Stimulated activated CD8-positive, alpha-beta memory T cell treated with anti-CD3 and anti-CD28 coated beads, Interleukin-4, amount 100 ng/mL, for 1 hour (primary cell): ENCODE results near the gene GPD2.
"Not testable (repeated sequence)": the region's sequence is repeated elsewhere in the genome, so short reads cannot be mapped to it uniquely, and the experiment has no call there.

Experiments used
- DNase-seq, 2 donors: peaks; one replicate each; pipeline ENCODE4 v3.0.0-alpha.2; 2020; ENCODE audit warnings: low read depth in 2 of 2, low spot score in 1 of 2

GPD2 gene

GRCh38 chr2:156585457-156585856, 149.3 kb downstream of the GPD2 start:
- no peak for DNase-seq

DNA sequence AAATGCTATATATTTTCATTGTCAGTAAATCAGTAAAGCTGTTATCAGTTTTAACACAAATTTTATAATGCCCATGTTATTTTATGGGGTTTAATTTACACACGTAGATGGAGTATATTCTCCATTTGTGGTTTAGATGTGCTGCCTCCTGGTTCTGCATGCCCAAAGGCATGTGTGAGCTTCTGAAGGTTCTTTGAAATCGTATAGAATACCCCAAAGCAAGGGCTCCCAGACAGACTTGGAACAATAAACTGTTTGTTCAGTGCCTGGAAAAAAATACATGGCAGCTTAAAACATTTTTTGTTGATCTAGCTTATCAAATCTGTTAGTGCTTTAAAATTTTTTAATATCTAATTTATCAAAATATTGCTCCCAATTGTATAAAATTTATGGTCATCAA, 150.4 kb downstream of the GPD2 start:
- no peak for DNase-seq

DNA sequence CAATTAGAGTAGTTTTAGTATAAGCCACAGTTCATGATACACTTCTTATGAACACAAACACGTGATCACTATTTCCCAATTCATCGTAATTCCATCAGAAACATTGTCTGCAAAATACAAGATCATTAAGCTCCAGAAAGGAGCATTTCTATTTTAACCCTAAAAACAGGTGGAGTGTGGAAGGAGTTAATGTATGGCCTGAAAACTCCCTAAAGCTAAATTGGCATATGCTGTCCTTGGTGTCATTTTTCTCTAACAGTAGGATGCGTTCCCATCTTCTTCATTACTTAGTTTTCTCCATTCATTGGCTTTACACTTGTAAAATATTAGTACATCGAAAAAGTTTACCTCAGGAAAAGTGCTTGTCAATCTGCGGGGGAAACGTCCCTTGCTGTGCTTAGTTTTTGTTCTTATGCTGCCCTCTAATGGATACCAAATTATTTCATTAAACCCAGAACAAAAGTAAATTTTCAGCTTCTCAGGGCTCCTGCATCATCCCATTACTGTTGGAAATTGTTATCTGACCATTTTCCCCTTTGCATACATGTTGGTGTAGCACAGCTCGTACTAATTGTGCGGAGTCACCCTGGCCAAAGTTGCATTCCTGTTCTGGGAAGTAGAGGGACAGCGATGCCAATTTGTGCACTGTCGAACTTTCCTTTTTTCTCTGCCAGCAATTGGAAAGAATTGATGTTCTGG, 153.4 kb downstream of the GPD2 start:
- DNase-seq: no peak

GRCh38 chr2:156590085-156590739, 154.0 kb downstream of the GPD2 start:
- DNase-seq: no peak

DNA sequence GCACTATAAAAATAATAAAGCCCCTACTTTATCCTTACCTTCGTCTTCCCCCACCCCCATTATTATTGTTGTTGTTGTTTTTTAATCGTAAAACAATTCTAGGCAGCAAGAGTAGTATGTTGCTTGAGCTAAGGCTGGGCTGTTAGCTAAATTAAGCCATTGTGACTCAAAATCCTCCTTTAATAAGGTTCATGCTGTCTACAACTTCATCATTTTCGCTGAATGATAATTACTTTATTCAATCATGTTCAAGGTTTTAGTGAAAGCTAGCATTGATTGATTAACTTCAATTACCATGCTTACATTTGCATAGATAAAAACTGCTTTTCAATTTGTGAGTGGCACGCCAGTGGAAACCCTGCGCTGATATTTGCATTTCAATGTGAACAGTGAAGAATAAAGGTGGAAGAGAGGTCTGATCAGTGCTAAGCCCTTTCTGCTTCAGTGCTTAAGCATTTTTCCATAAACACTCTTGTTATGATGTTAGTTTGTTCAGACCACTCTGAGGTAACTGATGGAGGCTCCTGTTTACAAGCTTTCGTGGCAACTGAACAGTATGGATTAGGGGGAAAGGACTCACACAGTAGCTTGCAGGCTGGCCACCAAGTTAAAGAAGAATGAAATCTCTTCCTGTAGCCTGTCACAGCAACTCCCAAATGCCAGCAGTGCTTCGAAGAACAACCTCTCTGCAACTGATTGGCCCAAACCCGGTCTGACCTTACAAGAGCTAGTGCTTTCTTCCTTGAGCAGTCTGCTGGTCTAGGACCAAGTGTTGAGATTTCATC, 156.8 kb downstream of the GPD2 start:
- no peak for DNase-seq

GRCh38 chr2:156593594-156593921, 157.4 kb downstream of the GPD2 start:
- no peak for DNase-seq

DNA sequence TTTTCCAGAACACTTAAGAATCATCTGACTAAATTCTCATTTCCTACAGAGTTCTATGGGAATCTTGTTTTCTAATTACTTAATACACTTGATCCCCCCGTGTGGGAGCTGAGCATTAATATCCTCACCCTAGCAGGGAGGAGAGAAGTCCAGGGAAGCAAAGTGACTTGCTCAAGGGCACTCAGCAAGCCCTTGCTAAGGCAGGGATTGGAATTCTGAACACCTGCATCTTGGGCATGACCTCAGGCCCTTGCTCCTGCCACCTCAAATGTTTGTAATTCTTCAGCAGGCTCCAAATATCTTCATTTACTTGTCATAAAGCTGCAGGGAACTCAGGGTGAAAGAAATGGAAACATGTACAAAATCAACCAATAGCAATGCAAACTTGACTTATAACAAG, 162.4 kb downstream of the GPD2 start:
- no peak for DNase-seq

DNA sequence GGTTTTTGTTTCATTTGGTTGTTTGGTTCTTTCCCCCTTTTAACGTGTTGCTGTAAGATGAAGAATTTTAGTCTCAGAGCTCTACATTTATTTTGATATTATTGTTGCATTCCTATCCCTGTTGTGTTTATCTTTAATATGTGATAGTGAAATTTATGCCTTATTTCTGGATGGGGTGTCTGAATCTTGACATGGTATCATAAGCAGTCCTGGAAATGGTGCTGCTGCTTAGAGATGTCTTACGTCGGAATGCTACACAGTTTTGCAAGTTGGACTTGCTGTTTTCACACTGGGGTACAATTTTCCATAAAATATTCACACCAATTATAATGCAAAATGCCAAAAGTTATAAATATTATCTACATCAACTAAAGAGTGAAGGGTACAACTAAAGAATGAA, 164.0 kb downstream of the GPD2 start:
- DNase-seq: no peak

GRCh38 chr2:156601855-156602551, 165.8 kb downstream of the GPD2 start:
- no peak for DNase-seq

DNA sequence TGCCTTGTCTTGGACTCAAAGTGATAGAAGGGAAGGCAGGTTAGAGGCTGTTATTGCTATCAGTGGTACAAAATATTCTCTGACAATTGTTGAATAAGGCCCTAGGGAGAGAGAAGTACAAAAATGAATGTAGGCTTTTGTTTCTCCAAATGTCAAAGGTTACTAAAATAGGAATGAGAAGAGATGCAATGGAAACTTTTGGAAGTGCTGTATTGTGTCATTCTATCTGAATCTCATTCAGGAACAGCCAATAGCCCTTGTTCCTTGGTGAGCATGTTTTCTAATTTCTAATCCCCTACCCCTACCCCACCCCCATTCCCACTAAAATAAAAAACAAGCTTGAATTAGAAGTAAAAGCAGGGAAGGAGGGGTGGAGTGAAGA, 166.4 kb downstream of the GPD2 start:
- no peak for DNase-seq

DNA sequence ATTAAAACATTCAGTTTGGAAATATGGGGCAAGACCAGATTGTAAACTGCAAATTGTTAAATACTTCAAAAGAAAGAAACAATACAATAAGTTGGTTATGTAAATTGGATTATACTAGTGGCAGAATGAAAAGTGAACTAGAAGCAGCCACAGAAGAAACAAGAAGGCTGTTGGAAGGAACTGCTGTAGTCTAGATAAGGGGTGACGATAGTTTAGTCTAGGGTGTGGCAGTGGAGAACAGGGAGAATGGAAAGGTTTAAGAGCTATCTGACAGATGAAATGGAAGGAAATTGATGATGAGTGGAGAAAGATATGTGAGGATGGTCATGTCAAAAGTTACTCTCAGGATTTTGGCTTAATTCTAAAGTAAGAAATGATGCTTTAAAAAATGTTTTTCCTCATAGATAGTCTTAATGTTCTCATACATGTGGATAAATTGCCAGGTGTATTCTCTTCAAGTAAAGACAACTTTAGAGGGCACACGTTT, 179.7 kb downstream of the GPD2 start:
- DNase-seq: no peak

- DNase-seq: not testable (repeated sequence)
These were observed 181.9 kb downstream of the GPD2 start for GRCh38 chr2:156618071-156618470.

GRCh38 chr2:156619021-156619539, 182.9 kb downstream of the GPD2 start:
- DNase-seq: no peak

GRCh38 chr2:156622491-156622890, 186.3 kb downstream of the GPD2 start:
- DNase-seq: no peak

GRCh38 chr2:156625360-156626170, 189.4 kb downstream of the GPD2 start:
- no peak for DNase-seq

- no peak for DNase-seq
These were observed 190.8 kb downstream of the GPD2 start for GRCh38 chr2:156626931-156627330.

DNA sequence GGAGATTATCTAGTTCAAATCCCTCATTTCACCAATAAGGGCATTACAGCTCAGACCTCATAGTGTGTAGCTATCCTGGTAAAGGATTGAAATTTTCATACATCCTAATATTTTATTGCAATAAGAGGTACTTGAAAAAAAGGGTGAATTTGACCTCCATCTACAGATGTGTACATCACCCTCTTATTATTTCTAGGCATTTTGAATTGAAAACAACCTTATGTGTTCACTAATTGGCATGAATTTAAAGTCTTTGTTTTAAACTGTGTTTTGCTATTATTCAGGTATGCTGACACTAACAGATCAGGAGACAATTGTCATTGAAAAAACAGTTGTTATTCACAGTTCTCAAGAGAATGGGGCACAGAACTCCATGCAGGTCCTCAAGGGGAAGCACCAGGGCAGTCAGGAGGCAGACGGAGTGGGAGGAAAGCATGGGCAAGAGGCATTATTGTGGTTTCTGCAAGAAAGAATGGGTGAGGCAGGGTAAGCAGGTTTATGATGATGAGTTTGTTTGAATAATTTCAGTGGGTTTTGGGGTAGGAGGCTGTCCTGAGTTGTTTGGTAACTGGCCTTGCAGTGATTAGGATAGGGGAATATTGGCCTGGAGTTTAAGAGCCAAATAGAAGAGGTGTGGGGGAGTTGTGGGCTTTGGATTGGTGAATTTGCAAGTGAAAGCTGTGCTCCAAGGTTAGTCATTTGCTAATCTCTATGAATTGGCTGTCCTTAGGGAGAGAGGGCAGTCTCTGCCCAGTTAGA, 194.6 kb downstream of the GPD2 start:
- no peak for DNase-seq

DNA sequence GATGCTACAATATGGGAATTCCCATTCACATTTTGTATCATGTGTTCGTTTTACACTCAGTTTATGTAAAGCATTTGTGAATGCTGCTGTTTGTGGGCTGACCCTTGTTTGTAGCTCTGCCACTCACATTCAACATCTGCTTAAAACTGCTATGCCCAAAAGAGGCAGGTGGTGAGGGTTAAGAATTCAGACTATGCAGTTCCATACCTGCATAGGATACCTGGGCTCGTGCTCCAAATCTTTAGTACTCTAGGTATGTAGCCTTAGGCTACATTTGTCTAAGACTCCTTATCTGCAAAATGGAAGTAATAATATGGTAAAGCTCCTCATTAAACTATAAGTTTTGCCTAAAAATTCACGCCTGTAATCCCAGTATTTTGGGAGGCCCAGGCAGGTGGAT, 199.5 kb downstream of the GPD2 start:
- no peak for DNase-seq
